HEK293 (cell line): Measurements from ENCODE around the gene STX11.
A peak's percentile ranks its signal among the peaks of the same experiment; 100 is the strongest.

Experiments used
- CTCF ChIP-seq: fragments of 450-650 bp; formaldehyde crosslinking; IDR thresholded peaks from 2 replicates; pipeline ENCODE4 v1.5.1; 2016; ENCODE audit warnings: missing biosample characterization, missing genetic modification characterization
- GFI1B ChIP-seq: fragments of 450-650 bp; formaldehyde crosslinking; IDR thresholded peaks from 2 replicates; pipeline ENCODE4 v1.5.1; 2016; ENCODE audit warnings: missing biosample characterization, missing genetic modification characterization
- IKZF3 ChIP-seq: fragments of 450-650 bp; IDR thresholded peaks from 2 replicates; pipeline ENCODE4 v1.5.0; 2018; ENCODE audit warnings: missing biosample characterization, mild to moderate bottlenecking, missing genetic modification characterization, moderate library complexity
- KLF9 ChIP-seq: fragments of 450-650 bp; formaldehyde crosslinking; IDR thresholded peaks from 2 replicates; pipeline ENCODE4 v1.5.1; 2016; ENCODE audit warnings: missing biosample characterization, missing genetic modification characterization, low read depth
- MYNN ChIP-seq: fragments of 450-650 bp; formaldehyde crosslinking; IDR thresholded peaks from 2 replicates; pipeline ENCODE4 v1.5.1; 2016; ENCODE audit warnings: missing biosample characterization, missing genetic modification characterization, borderline replicate concordance
- PBX3 ChIP-seq: sonication (generic); formaldehyde crosslinking; IDR thresholded peaks from 2 replicates; pipeline ENCODE4 v1.8.1; 2022; ENCODE audit warnings: mild to moderate bottlenecking, moderate library complexity, missing genetic modification reagents
- RBAK ChIP-seq: fragments of 450-650 bp; formaldehyde crosslinking; IDR thresholded peaks from 2 replicates; pipeline ENCODE4 v1.5.1; 2016; ENCODE audit warnings: missing biosample characterization, missing genetic modification characterization
- REST ChIP-seq: fragments of 450-650 bp; formaldehyde crosslinking; IDR thresholded peaks from 2 replicates; pipeline ENCODE4 v1.5.1; 2016; ENCODE audit warnings: missing biosample characterization, missing genetic modification characterization
- SCRT1 ChIP-seq: fragments of 450-650 bp; formaldehyde crosslinking; IDR thresholded peaks from 2 replicates; pipeline ENCODE4 v1.5.1; 2016; ENCODE audit warnings: missing biosample characterization, missing genetic modification characterization, borderline replicate concordance
- SCRT2 ChIP-seq: fragments of 450-650 bp; formaldehyde crosslinking; IDR thresholded peaks from 2 replicates; pipeline ENCODE4 v1.5.1; 2016; ENCODE audit warnings: missing biosample characterization, missing genetic modification characterization
- TCF7L2 ChIP-seq: IDR thresholded peaks from 2 replicates; pipeline ENCODE4 v1.6.1; 2011; ENCODE audit warnings: low read depth, mild to moderate bottlenecking, inconsistent platforms, low read length, moderate library complexity, borderline replicate concordance
- ZBTB20 ChIP-seq: fragments of 450-650 bp; formaldehyde crosslinking; IDR thresholded peaks from 2 replicates; pipeline ENCODE4 v1.5.1; 2016; ENCODE audit warnings: missing biosample characterization, missing genetic modification characterization
- ZBTB49 ChIP-seq: fragments of 450-650 bp; formaldehyde crosslinking; IDR thresholded peaks from 2 replicates; pipeline ENCODE4 v1.5.1; 2016; ENCODE audit warnings: missing biosample characterization, missing genetic modification characterization, low read depth
- ZBTB7A ChIP-seq: fragments of 450-650 bp; formaldehyde crosslinking; IDR thresholded peaks from 2 replicates; pipeline ENCODE4 v1.5.1; 2016; ENCODE audit warnings: low read depth, missing biosample characterization, missing genetic modification characterization
- ZEB2 ChIP-seq: fragments of 450-650 bp; formaldehyde crosslinking; IDR thresholded peaks from 2 replicates; pipeline ENCODE4 v1.5.1; 2016; ENCODE audit warnings: missing biosample characterization, missing genetic modification characterization
- ZFP3 ChIP-seq: fragments of 450-650 bp; formaldehyde crosslinking; IDR thresholded peaks from 2 replicates; pipeline ENCODE4 v1.5.1; 2016; ENCODE audit warnings: low read depth, missing biosample characterization, missing genetic modification characterization
- ZFP69B ChIP-seq: fragments of 450-650 bp; formaldehyde crosslinking; IDR thresholded peaks from 2 replicates; pipeline ENCODE4 v1.5.1; 2016; ENCODE audit warnings: missing biosample characterization, missing genetic modification characterization
- ZNF146 ChIP-seq: fragments of 450-650 bp; formaldehyde crosslinking; IDR thresholded peaks from 2 replicates; pipeline ENCODE4 v1.5.1; 2016; ENCODE audit warnings: missing biosample characterization, missing genetic modification characterization
- ZNF155 ChIP-seq: fragments of 450-650 bp; formaldehyde crosslinking; IDR thresholded peaks from 2 replicates; pipeline ENCODE4 v1.5.1; 2016; ENCODE audit warnings: missing biosample characterization, missing genetic modification characterization
- ZNF2 ChIP-seq: fragments of 450-650 bp; formaldehyde crosslinking; IDR thresholded peaks from 2 replicates; pipeline ENCODE4 v1.5.1; 2016; ENCODE audit warnings: missing biosample characterization, missing genetic modification characterization
- ZNF335 ChIP-seq: fragments of 450-650 bp; formaldehyde crosslinking; conservative IDR thresholded peaks from 2 replicates; pipeline ENCODE4 v1.5.1; 2016; ENCODE audit warnings: missing biosample characterization, missing genetic modification characterization
- ZNF350 ChIP-seq: fragments of 450-650 bp; formaldehyde crosslinking; IDR thresholded peaks from 2 replicates; pipeline ENCODE4 v1.5.0; 2017; ENCODE audit warnings: missing biosample characterization, mild to moderate bottlenecking, missing genetic modification characterization
- ZNF37A ChIP-seq: fragments of 450-650 bp; IDR thresholded peaks from 2 replicates; pipeline ENCODE4 v1.5.1; 2018; ENCODE audit warnings: missing biosample characterization, missing genetic modification characterization
- ZNF394 ChIP-seq: fragments of 450-650 bp; formaldehyde crosslinking; IDR thresholded peaks from 2 replicates; pipeline ENCODE4 v1.5.1; 2016; ENCODE audit warnings: missing biosample characterization, missing genetic modification characterization, mild to moderate bottlenecking, moderate library complexity, borderline replicate concordance
- ZNF416 ChIP-seq: fragments of 450-650 bp; formaldehyde crosslinking; IDR thresholded peaks from 2 replicates; pipeline ENCODE4 v1.5.1; 2016; ENCODE audit warnings: missing biosample characterization, missing genetic modification characterization
- ZNF423 ChIP-seq: fragments of 450-650 bp; formaldehyde crosslinking; IDR thresholded peaks from 2 replicates; pipeline ENCODE4 v1.5.1; 2016; ENCODE audit warnings: missing biosample characterization, missing genetic modification characterization
- ZNF501 ChIP-seq: fragments of 450-650 bp; formaldehyde crosslinking; IDR thresholded peaks from 2 replicates; pipeline ENCODE4 v1.5.1; 2016; ENCODE audit warnings: missing biosample characterization, missing genetic modification characterization
- ZNF549 ChIP-seq: fragments of 450-650 bp; IDR thresholded peaks from 2 replicates; pipeline ENCODE4 v1.5.1; 2018; ENCODE audit warnings: missing biosample characterization, missing genetic modification characterization, mild to moderate bottlenecking, inconsistent platforms, moderate library complexity
- ZNF596 ChIP-seq: fragments of 450-650 bp; IDR thresholded peaks from 2 replicates; pipeline ENCODE4 v1.5.0; 2018; ENCODE audit warnings: missing biosample characterization, mild to moderate bottlenecking, missing genetic modification characterization, moderate library complexity
- ZNF626 ChIP-seq: fragments of 450-650 bp; sonication (Bioruptor Pico); formaldehyde crosslinking; IDR thresholded peaks from 2 replicates; pipeline ENCODE4 v1.5.1; 2018; ENCODE audit warnings: missing biosample characterization, missing genetic modification characterization, inconsistent platforms
- ZNF677 ChIP-seq: fragments of 450-650 bp; IDR thresholded peaks from 2 replicates; pipeline ENCODE4 v1.5.0; 2018; ENCODE audit warnings: missing biosample characterization, mild to moderate bottlenecking, missing genetic modification characterization, moderate library complexity
- ZNF837 ChIP-seq: fragments of 450-650 bp; formaldehyde crosslinking; IDR thresholded peaks from 2 replicates; pipeline ENCODE4 v1.5.1; 2016; ENCODE audit warnings: missing biosample characterization, missing genetic modification characterization

Gene STX11

GRCh38 chr6:144149894-144150709 lies at the start of gene STX11 (continued):
- TF ChIP-seq SCRT2: peak; percentile 94
- no peak for TF ChIP-seq ZBTB7A (tag by site-specific recombination)
- no peak for TF ChIP-seq ZBTB49 (tag by site-specific recombination)
- TF ChIP-seq ZNF677 (tag by site-specific recombination): no peak
- TF ChIP-seq SCRT1 (tag by site-specific recombination): no peak
- TF ChIP-seq PBX3 (CRISPR knock-in tag): peak; percentile 79
- no peak for TF ChIP-seq RBAK (tag by site-specific recombination)
- TF ChIP-seq TCF7L2: no peak
- TF ChIP-seq ZNF416 (tag by site-specific recombination): no peak
- TF ChIP-seq ZEB2: peak; percentile 77
- peak; percentile 94 for TF ChIP-seq ZNF335
- no peak for TF ChIP-seq GFI1B
- no peak for TF ChIP-seq ZNF837 (tag by site-specific recombination)
- no peak for TF ChIP-seq ZNF350 (tag by site-specific recombination)
- TF ChIP-seq IKZF3 (tag by site-specific recombination): peak; percentile 79
- 0 out of 2 replicates have a peak, but pooled peaks have one; percentile 40 for TF ChIP-seq ZFP69B (tag by site-specific recombination)
- TF ChIP-seq ZNF37A (tag by site-specific recombination): no peak
- no peak for TF ChIP-seq ZNF146 (tag by site-specific recombination)
- no peak for TF ChIP-seq ZFP3
- no peak; the same call in 1 of the 2 replicates for TF ChIP-seq MYNN (tag by site-specific recombination)
- peak; percentile 94 for TF ChIP-seq KLF9 (tag by site-specific recombination)
- TF ChIP-seq ZBTB20 (tag by site-specific recombination): peak; percentile 58; the same call in 1 of the 2 replicates
- 0 out of 2 replicates have a peak, but pooled peaks have one; percentile 41 for TF ChIP-seq ZNF596 (tag by site-specific recombination)
- TF ChIP-seq ZNF626 (tag by site-specific recombination): no peak
- TF ChIP-seq ZNF501: peak; percentile 52; the same call in 1 of the 2 replicates
- 0 out of 2 replicates have a peak, but pooled peaks have one; percentile 6 for TF ChIP-seq ZNF549
- TF ChIP-seq ZNF155 (tag by site-specific recombination): no peak
- 0 out of 2 replicates have a peak, but pooled peaks have one; percentile 54 for TF ChIP-seq ZNF2 (tag by site-specific recombination)
- peak; percentile 64 for TF ChIP-seq REST
- no peak for TF ChIP-seq ZNF394 (tag by site-specific recombination)
- no peak for TF ChIP-seq CTCF (tag by site-specific recombination)
- TF ChIP-seq ZNF423 (tag by site-specific recombination): peak; percentile 78
